Brain pericyte (primary cell): ENCODE measurements around the gene RBBP6.
"Not testable (repeated sequence)": the region's sequence is repeated elsewhere in the genome, so short reads cannot be mapped to it uniquely, and the experiment has no call there.

ENCODE experiments used
- DNase-seq: peaks from one replicate; pipeline ENCODE4 v3.0.0-alpha.2; 2012; ENCODE audit warnings: low read depth, low spot score

RBBP6 gene

DNA sequence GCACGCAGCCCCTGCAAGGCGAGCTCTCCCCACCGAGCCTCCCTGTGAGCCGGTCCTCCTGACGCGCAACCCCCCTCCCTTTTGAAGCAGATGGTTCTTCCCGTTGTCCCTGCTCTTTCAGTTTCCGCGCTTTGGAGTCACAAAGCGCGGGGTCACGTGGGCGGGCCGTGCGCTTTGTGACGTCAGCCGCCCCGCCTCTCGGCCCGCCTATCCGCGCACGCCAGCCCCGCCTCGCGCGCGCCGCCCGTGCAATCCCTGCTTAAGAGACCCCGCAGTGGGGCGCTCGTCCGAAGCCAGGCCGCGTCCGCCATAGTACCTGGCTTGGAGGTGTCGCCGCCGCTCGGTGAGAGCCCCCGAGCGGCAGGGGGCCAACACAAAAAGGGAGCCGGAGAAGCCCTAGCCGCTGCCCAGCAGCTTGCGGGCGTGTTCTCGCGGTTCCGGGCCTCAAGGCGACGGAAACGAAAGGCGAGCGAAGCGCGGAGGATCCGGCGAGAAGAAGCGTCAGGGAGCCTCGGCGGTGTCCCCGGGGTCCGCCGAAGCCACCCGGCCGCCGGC is at the start of gene RBBP6:
TSS of gene RBBP6 (plus strand) at position 272 of the 555 bp plus-strand sequence. CDS start 1,061 bp downstream, outside the sequence.
- peak; percentile 94 for DNase-seq

DNA sequence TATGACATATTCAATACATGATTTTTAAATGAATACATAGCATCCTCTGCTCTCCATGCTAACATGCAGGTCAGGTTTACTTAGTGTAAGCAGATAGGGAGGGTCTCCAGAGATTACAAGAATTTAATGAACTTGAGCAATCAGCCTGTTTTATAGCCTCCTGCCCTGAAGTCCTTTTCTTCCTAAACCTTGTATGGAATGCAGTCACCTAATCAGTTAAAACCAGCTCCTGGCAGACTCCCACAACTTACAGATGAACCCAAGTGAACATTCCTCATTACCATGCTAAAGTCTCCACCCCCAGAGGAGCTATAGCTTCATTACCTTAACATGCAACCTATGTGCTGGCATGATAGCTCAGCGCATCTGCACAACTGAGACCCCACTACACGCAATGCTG is 48.5 kb upstream of the RBBP6 start:
- DNase-seq: no peak

- no peak for DNase-seq
These were observed 47.6 kb upstream of the RBBP6 start for GRCh38 chr16:24491731-24492130.

DNA sequence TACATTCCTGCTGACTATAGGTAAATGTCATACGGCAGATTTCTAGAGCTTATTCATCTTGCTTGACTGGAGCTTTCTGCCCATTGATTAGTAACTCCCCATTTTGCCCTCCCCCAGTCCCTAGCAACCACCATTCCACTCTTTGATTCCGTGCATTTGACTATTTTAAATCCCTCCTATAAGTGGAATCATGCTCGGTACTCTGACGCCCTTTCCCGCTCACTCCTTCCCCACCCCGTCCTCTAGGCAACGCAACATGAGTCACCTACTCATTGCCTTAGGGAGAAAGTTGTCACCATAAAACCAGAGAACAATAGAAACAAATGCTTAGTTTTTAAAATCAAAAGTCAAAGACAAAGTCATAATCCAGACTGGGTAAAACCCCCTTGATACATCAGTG is 45.5 kb upstream of the RBBP6 start:
- no peak for DNase-seq

DNA sequence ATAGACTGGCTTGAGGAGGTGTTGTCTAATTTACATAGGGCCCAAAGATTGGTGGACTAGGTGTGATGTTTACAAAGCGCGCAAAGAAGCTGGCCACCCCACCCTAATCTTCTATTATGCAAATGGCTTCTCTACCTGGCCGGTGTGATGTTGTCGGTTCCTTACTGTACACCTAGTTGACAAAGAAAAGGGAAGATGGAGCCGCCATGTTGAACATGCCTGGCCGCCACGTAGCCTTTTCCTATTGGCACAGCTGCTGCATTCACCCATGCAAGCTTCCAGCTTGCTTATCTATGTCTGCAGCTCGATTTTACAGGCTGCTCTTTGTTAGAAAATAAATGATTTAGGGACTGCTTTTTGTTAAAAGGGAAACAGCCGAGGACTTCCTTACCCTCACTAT is 44.2 kb upstream of the RBBP6 start:
- not testable (repeated sequence) for DNase-seq

DNA sequence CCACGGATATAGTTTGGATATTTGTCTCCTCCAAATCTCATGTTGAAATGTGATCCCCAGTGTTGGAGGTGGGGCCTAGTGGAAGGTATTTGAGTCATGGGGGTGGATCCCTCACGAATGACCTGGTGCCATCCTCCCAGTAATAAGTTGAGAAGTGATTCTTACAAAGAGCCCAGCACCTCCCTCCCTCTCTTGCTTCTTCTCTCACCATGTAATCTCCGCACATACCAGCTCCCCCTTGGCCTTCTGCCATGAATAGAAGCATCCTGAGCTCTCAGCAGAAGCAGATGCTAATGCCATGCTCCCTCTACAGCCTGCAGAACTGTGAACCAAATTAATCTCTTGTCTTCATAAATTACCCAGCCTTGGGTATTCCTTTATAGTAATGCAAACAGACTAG is 41.9 kb upstream of the RBBP6 start:
- DNase-seq: no peak

DNA sequence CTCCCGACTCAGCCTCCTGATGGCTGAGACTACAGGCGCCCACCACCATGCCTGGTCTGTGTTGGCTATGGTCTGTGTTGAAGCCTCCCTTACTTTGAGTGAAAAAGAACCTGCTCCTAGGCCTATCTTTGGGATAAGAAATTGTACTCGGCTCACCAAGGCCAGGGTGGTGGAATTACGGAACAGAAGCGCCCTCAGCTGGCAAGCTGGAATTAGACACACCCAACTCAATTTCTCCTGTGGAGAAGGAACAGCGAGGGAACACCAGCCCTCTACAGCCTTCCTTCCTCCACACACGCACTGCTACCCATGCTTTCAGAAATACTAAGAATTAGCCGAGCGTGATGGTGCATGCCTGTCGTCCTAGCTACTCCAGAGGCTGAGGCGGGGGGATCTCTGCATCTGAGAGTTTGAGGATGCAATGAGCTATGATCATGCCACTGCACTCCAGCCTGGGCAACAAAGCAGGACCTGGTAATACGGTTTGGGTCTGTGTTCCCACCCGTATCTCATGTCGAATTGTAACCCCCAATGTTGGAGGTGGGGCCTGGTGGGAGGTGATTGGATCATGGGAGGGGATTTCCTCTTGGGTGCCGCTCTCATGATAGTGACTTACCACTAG is 40.1 kb upstream of the RBBP6 start:
- DNase-seq: no peak

DNA sequence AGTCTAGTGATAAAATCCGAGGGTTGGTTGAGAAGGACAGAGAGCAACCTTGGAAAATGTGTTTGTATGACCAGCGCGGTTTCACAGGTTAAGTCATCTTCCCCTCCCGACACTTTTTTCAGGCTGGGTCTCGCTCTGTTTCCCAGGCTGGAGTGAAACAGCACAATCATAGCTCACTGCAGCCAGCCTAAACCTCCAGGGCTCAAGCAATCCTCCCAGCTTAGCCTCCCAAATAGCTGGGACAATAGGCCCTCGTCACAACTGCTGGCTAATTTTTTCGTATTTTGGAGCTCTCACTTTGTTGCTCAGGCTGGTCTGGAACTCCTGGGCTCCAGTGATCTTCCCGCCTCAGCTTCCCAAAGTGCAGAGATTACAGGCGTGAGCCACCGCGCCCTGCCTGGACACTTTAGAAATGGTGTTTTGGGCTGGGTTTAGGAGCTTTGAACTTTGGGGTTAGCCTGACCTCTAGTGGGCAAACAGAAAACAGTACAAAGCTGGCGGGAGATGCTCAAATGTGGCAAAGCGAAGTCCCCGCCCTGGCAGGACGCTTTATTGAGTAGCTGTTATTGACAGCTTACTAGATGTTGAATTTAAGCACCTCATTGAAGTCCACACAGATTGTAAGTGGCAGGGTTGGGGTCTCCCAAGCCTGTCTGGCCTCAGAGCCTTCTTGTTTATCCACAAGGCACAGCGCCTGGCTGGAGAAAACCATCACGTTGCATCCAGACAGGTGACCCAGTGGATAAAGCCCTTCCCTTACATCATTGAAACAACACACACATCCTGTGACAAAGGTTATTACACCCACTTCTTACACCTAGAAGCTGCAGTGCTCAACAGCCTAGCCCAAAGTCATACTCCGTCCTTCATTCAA is 34.7 kb upstream of the RBBP6 start:
- DNase-seq: no peak

DNA sequence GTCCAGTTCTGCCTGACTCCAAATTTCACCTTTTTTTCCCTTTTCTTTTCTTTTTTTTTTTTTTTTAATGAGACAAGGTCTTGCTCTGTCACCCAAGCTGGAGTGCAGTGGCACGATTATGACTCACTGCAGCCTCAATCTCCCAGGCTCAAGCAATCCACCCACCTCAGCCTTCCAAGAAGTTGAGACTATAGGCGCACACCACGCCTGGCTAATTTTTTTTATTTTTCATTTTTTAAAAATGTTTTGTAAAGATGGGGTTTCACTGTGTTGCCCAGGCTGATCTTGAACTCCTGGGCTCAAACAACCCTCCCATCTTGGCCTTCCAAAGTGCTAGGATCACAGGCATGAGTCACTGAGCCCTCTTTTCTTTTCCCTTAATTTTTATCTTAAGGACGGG is 33.4 kb upstream of the RBBP6 start:
- no peak for DNase-seq

DNA sequence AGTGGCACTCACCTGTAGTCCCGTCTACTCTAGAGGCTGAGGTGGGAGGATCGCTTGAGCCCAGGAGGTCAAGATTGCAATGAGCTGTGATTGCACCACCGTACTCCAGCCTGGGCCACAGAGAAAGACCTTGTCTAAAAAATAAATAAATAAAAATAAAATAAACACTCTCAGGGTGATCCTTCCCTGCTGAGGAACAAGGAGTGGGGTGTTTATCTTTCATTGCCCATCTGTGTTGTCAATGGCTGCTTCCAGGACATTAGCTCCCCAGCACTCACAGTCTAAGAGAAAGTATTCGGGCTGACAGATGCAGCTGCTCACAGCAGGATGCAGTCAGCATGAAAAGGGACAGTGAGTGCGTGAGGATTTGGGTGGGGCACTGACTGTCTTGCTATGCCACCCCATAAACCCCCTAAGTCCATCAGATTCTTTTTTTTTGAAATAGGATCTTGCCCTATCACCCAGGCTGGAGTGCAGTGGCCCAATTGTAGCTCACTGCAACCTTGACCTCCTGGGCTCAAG is 31.3 kb upstream of the RBBP6 start:
- DNase-seq: no peak

DNA sequence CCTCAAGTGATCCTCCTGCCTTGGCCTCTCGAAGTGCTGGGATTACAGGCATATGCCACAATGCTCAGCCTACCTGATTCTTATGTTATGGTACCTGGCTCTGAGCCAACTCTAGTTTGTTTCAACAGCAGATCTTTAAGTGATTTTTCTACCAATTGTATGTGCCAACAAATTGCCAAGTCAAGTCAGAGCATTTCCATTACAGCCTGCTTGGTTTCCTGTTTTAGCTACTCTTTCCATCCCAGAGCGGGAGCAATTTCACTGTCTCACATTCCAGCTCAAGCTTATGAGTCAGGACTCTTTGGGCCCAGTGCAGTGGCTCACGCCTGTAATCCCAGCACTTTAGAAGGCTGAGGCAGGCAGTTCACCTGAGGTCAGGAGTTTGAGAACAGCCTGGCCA is 30.8 kb upstream of the RBBP6 start:
- no peak for DNase-seq

DNA sequence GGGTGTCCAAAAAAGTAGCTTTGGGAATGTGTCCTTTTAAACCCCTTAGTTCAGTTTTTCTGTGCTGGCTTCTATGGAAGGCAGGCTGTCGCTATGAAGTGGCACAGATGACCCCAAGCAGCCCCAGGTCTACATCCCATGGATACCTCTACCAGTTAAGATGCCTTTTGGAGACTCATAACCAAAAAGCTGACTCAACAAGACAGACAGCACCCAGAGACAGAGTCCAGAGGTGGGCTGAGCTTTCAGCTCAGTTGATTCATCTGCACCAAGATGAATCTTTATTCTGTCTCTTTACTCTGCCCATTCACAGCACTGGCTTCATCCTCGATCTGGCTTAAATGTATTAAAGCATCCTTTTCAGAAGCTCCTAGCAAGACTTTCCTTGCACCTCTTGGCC is 29.8 kb upstream of the RBBP6 start:
- no peak for DNase-seq

DNA sequence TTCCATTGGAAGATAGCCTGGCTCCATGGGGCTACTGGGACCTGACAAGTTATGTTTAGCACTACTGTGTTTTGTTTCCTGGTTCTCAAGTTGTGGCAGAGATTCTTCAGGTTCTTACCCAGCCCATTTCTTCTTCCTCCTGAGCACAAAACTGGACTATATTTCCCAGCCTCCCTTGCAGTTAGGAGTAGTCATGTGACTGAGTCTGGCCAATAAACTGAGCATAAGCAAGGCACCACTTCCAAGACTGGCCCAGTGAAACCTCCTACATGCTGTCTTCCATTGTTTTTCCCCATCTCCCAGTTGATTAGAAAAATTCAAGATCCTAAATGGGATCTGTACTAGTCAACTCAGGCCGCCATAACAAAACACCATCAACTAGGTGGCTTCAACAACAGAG is 28.2 kb upstream of the RBBP6 start:
- DNase-seq: no peak

GRCh38 chr16:24511792-24512191 is 27.6 kb upstream of the RBBP6 start:
- no peak for DNase-seq

- no peak for DNase-seq
These were observed 25.3 kb upstream of the RBBP6 start for GRCh38 chr16:24514096-24514495.

GRCh38 chr16:24515186-24515585 is 24.2 kb upstream of the RBBP6 start:
- DNase-seq: no peak

DNA sequence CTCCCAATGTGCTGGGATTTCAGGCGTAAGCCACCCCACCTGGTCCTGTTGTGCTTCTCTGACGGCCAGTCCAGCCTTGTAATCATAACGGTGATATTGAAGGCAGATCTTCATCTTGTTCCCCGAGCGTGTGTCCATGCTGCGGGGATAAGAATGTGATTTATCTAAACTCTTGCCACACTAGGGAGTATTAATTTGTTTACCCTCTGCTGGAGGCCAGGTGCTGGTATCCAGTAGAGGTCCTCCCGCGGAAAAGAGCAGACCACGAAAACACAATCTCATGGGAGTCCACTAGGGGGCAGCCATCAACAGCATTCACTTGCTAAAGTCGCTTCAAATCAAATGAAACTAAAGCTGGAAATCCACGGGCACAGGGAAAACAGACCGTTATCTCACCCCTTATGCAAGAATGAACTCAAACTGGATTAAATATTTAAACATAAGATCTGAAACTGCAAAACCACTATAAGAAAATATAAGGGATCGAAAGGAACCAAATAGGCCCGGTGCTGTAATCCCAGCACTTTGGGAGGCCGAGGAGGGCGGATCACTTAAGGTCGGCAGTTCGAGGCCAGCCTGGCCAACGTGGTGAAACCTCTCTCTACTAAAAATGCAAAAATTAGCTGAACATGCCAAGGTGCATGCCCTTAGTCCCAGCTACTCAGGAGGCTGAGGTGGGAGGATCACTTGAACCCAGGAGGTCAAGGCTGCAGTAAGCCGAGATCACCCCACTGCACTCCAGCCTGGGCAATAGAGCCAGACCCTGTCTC is 22.3 kb upstream of the RBBP6 start:
- DNase-seq: peak; percentile 43

DNA sequence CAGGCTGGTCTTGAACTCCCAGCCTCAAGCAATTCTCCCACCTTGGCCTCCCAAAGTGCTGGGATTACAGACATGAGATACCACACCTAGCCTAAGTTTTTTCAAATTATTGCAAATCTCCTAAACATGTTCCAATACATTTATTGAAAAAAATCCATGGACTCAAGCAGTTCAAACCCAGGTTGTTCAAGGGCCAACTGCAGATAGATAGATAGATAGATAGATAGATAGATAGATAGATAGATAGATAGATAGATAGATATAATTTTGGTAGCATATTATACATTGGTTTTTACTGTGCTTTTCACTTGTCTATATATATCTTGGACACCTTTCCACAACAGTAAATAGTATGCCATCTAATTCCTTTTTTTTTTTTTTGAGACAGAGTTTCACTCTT is 20.9 kb upstream of the RBBP6 start:
- no peak for DNase-seq

DNA sequence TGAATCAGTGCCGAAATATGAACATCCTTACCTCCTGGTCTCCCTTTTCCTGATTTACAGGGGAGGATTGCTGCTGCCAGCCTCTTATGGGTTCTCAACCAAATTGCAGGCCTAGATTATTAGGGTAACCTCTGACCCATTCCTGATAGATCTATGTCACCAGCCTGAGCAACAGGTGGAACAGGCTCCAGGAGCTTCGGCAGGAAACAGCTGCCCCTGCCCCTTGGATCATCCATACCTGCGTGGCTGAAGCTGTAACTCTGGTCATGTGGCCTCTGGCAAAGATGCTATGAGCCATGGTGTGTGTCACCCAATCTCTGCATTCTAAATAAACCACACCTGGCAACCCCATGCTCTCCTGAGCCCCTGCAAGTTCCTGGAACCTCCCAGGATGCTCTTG is 18.4 kb upstream of the RBBP6 start:
- DNase-seq: no peak

DNA sequence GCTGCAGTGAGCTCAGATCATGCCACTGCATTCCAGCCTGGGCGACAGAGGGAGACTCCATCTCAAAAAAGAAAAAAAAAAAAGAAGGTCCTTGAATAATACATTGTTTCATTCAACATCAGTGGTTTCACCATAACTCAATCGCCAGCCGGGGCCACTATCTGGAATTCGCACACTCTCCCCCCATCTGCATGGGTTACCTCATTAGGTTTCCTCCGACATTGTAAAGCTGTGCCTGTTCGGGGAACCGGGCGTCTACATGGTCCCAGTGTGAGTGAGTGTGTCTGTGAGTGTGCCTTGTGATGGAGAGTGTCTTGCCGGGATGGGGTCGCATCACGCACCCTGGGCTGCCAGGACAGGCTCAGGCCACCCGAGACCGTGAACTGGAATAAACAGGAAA is 16.6 kb upstream of the RBBP6 start:
- DNase-seq: no peak

- DNase-seq: no peak
These were observed 15.8 kb upstream of the RBBP6 start for GRCh38 chr16:24523569-24523968.
